ENCODE results near the gene MBD3L4. TPM values are rescaled to one million over a fixed set of nuclear protein-coding genes. Genes with fewer than 3 reads are reported as not detected.

MBD3L4 gene
- total RNA-seq, 2 experiments from 2014 or later, result not detected

- Mint-ChIP-seq H3K4me3 (no peak overlapping the region), H3K36me3 (ENCODE audit: low read depth) (no peaks in the 10 kb centered on the region), H3K4me1 (ENCODE audit: low read depth) (no peaks in the 10 kb centered on the region), H3K9me3 (ENCODE audit: insufficient read depth) (peaks cover 6% of the 10 kb centered on the region), H3K27ac (no peak overlapping the region), H3K27me3 (ENCODE audit: low read depth) (no peaks in the 10 kb centered on the region)
- ChIA-PET POLR2A (no interaction called here), CTCF (interaction anchor here (1.0 kb wide), 1 partner anchor 34 kb away, joined by 3 read pairs; no protein-coding TSS in a partner anchor)
- DNase-seq (no peak), ATAC-seq (no peak)
Measured at GRCh38 chr19:6997679-6998445, 42.1 kb downstream of the MBD3L4 start.

DNA sequence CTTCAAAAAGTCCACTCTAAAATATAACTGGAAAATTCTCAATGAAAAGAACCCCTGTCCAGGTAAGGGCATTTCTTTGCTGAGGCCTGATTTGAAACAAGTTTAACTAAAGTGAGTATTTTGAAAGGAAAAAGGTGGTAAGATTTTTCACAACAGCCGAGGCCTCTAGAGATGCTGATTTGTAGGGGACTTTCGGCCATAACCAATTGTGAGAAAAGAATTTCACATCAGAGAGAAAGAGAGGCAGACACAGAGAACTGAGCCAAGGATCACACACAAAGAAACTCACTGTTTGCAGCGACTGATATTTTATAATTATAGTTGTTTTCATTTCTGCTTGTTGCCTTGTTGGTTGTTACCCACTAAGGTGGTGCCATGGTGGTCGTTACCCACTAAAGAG lies 43.2 kb downstream of the MBD3L4 start:
- Mint-ChIP-seq H3K36me3 (ENCODE audit: low read depth) (no peaks in the 10 kb centered on the region), H3K4me1 (ENCODE audit: low read depth) (no peaks in the 10 kb centered on the region), H3K9me3 (ENCODE audit: insufficient read depth) (peaks cover 6% of the 10 kb centered on the region), H3K4me3 (no peak overlapping the region), H3K27ac (no peak overlapping the region), H3K27me3 (ENCODE audit: low read depth) (no peaks in the 10 kb centered on the region)
- DNase-seq (no peak), ATAC-seq (no peak)
- CTCF ChIA-PET, result interaction anchor here (1.0 kb wide), 1 partner anchor 33 kb away, joined by 3 read pairs; no protein-coding TSS in a partner anchor
- POLR2A ChIA-PET, result no interaction called here

GRCh38 chr19:6995054-6995453 lies 44.9 kb downstream of the MBD3L4 start:
- Mint-ChIP-seq H3K27me3 (ENCODE audit: low read depth) (no peaks in the 10 kb centered on the region), H3K4me1 (ENCODE audit: low read depth) (no peaks in the 10 kb centered on the region), H3K27ac (peak overlapping the region; percentile 5), H3K36me3 (ENCODE audit: low read depth) (no peaks in the 10 kb centered on the region), H3K9me3 (ENCODE audit: insufficient read depth) (peaks cover 6% of the 10 kb centered on the region), H3K4me3 (no peak overlapping the region)
- ATAC-seq (no peak), DNase-seq (no peak)
- POLR2A ChIA-PET, result no interaction called here
- CTCF ChIA-PET, result no interaction called here

- Mint-ChIP-seq H3K4me3 (no peak overlapping the region), H3K36me3 (ENCODE audit: low read depth) (peaks cover 2% of the 10 kb centered on the region), H3K27ac (no peak overlapping the region), H3K27me3 (ENCODE audit: low read depth) (no peaks in the 10 kb centered on the region), H3K4me1 (ENCODE audit: low read depth) (no peaks in the 10 kb centered on the region), H3K9me3 (ENCODE audit: insufficient read depth) (peaks cover 16% of the 10 kb centered on the region)
- ChIA-PET POLR2A (interaction anchor here (0.6 kb wide), 1 partner anchor 196 kb away, joined by 6 read pairs; no protein-coding TSS in a partner anchor), CTCF (interaction anchor here (1.4 kb wide), 1 partner anchor 97 kb away, joined by 4 read pairs; no protein-coding TSS in a partner anchor)
- no peak for ATAC-seq
- no peak for DNase-seq
Measured at GRCh38 chr19:6988257-6988656, 51.7 kb downstream of the MBD3L4 start.

DNA sequence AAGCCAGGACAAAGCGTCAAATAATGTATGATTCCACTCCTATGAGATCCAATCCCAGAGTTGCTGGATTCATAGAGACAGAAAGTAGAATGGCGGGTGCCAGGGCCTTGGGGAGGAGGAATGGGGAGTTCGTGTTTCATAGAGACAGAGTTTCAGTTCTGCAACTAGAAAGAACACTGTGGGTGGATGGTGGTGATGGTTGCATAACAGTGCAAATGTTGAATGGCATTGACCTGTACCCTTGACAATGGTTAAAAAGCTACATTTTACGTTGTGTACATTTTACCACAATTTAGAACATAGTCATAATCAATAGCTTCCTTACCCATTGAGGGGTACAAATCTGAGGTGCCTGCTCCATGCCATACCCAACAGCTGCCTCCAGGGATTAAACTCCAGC lies 52.1 kb downstream of the MBD3L4 start:
- H3K27me3 Mint-ChIP-seq (ENCODE audit: low read depth), result no peaks in the 10 kb centered on the region
- no peak overlapping the region for H3K27ac Mint-ChIP-seq
- no peak for ATAC-seq
- H3K9me3 Mint-ChIP-seq (ENCODE audit: insufficient read depth), result peaks cover 16% of the 10 kb centered on the region
- ChIA-PET POLR2A (no interaction called here), CTCF (interaction anchor here (1.4 kb wide), 1 partner anchor 97 kb away, joined by 4 read pairs; no protein-coding TSS in a partner anchor)
- DNase-seq, result no peak
- H3K4me3 Mint-ChIP-seq, result no peak overlapping the region
- H3K4me1 Mint-ChIP-seq (ENCODE audit: low read depth), result no peaks in the 10 kb centered on the region
- H3K36me3 Mint-ChIP-seq (ENCODE audit: low read depth), result peaks cover 2% of the 10 kb centered on the region

Other genes with a start within 250 kb of the MBD3L4 start
- under 1 TPM; 0.47 to 0.50 TPM for gene ADGRE1, start 152.6 kb downstream of the MBD3L4 start, total RNA-seq
- gene MBD3L2B, start 18.7 kb downstream of the MBD3L4 start, total RNA-seq, result not detected
- not detected for gene MBD3L5, start 9.6 kb downstream of the MBD3L4 start, total RNA-seq
- not detected for gene MBD3L2, start 9.1 kb upstream of the MBD3L4 start, total RNA-seq
- gene MBD3L3, start 18.5 kb upstream of the MBD3L4 start, total RNA-seq, result not detected
- gene ZNF557, start 29.5 kb upstream of the MBD3L4 start, total RNA-seq, result 10 to 100 TPM; 16.5 to 16.7 TPM

All from activated CD8-positive, alpha-beta T cell treated with anti-CD3 and anti-CD28 coated beads, Interleukin-2, amount 10 ng/mL, durations not matched to agents 7 days and 5 days (primary cell).